Fibroblast of skin of right quadriceps (primary cell): Measurements from ENCODE around the gene ENPP6.
A peak's percentile ranks its signal among the peaks of the same experiment; 100 is the strongest.

Source experiments
- DNase-seq: peaks from one replicate; pipeline ENCODE4 v3.0.0-alpha.2; 2013

ENPP6 gene

GRCh38 chr4:184188443-184189400 is 29.0 kb downstream of the ENPP6 start:
- DNase-seq = no peak

GRCh38 chr4:184177271-184177670 is 40.4 kb downstream of the ENPP6 start:
- no peak for DNase-seq

DNA sequence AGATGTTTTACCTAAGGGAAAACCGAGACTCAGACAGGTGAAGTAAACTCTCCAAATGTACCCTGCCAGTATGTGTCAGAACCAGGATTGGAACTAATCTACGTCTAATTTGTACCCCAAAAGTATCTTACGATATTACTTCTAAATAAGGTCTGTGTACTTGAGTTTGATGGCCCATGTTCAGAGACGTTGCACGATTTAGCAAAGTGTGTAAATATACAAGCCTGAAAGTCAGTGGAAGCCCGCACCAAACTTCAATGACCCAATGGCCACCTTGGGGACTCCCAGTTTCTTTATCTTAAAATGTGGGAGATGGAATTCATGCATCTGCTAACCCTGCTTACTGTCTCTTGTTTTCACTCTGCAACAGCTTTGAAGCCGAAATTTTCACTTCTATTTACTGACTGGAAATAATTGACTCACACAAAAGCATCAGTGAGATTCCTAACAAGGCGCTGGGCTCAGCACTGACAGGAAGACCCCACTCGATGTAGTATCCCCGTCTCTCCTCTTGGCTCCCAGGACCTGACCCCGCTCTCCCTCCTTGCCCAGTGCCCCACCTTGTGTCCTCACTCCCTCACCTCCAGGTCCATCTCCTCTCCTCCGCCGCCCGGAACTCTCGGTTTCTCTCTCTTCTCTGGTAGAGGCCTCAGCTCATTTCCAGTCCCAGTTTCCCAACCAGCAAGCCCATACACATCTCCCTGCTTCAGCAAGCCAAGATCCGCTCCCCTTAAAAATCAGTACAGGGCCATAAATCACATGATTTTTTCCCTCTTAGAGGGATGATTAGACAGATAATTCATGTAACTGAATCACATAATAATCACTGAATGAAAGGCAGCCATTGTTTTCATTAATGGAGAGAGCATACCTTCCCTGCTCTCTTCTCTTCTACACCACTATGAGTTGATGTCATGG is 42.8 kb downstream of the ENPP6 start:
- DNase-seq = no peak

DNA sequence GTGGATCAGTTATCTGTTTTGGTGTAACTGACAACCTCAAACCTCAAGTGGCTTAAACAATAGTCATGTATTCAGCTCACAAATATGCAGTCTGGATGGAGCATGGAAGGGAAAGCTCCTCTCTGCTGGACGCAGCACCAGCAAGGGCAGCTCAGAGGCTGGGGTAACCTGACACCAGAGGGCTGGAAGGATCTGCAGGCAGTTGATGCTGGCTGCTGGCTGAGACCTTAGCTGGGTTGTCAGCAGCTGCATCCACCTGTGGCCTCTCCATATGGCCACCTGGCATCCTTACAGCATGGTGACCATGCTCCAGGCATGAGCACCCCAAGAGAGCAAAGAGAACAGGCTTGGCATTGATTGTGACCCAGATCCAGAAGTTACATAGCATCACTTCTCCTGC is 46.7 kb downstream of the ENPP6 start:
- peak; percentile 52 for DNase-seq

GRCh38 chr4:184169225-184169867 is 48.3 kb downstream of the ENPP6 start:
- no peak for DNase-seq

GRCh38 chr4:184168406-184169019 is 49.2 kb downstream of the ENPP6 start:
- peak; percentile 39 for DNase-seq

GRCh38 chr4:184167576-184167975 is 50.1 kb downstream of the ENPP6 start:
- no peak for DNase-seq

- no peak for DNase-seq
Measured at GRCh38 chr4:184166736-184167135, 50.9 kb downstream of the ENPP6 start.

GRCh38 chr4:184165291-184165690 is 52.4 kb downstream of the ENPP6 start:
- DNase-seq = peak; percentile 17

DNA sequence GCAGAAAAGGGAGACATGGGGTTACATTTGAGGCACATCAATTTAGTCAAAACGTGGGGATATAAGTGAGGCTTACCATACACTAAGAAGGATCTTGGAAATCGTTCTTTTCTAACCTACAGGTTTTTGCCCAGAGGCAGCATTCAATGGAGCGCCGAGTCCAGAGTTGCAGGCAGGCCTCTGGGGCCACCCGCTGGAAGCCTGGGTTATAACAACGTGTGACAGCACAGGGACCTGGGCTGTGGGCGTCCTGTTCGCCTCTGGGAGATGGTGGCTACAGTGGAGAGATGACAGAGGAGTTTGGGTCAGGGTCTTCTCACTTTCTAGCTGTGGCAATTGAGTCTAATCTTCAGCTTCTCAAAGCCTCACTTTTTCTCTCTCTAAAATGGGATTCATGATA is 53.9 kb downstream of the ENPP6 start:
- DNase-seq = peak; percentile 28

DNA sequence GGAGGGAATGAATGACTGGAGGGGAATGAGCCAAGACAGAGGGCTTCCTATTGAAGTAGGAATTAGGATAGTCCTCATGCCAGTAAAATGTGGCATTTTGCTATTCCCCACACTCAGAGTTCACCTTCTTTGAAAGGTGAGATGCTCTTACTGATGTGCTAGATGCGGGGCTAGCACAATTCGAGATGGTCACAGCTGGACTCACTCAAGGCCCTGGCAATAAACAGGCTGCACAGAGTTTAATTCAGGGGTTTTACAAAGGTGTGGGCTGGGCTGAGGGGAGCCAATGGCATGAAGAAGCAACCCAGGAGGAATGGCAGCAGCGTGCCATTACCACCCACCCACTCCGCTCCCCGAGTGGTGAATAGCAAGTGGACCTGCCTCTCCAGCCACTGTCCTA is 55.1 kb downstream of the ENPP6 start:
- no peak for DNase-seq

DNA sequence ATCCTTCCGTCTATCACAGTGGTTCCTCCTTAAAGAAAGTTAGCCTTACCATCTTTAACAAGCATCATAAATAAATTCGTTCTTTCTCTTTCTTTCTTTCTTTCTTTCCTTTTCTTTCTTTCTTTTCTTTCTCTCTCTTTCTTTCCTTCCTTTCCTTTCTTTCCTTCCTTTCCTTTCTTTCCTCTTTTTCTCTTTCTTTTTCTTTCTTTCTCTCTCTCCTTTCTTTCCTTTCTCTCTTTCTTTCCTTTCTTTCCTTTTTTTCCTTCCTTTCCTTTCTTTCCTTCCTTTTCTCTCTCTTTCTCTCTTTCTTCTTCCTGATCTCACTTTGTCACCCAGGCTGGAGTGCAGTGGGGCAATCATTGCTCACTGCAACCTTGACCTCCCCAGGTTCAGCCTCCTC is 60.4 kb downstream of the ENPP6 start:
- DNase-seq = no peak

DNA sequence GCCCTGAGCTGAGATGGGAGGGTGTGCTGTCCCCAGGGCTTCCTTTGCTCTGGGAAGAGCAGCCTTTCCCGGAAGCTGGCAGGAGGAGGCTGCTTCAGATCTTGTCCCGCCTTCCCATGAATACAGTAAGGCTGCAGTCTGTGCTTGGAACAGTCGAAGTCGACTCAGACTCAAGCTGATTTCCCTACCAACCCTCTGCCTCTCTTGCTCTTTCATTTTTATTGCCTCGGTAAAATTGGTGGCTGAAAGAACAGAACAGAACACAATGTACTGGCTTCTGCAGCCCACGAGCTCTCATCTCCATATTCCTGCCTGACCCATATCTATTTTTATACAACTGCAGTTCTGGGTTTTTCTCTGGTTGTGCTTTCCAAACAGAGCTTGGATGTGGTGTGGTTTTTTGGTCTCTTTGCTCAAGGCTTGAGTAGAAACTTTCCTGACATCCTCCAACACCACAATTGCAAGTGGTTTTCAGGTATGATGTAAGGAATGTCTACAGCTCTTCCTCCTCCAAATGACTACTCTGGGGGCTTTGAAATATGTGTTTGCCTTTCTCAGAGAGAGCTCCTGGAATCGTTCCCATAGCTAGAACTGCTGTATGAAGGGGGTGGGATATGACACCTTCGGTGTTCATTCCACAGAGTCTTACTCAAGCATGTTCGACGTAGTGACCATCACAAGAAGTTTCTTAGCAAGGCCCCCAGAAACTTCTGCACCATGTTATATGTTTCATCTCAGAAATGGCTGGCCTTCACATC is 61.3 kb downstream of the ENPP6 start:
- peak; percentile 27 for DNase-seq

GRCh38 chr4:184154199-184154598 is 63.5 kb downstream of the ENPP6 start:
- DNase-seq = no peak

GRCh38 chr4:184153781-184154180 is 63.9 kb downstream of the ENPP6 start:
- no peak for DNase-seq

DNA sequence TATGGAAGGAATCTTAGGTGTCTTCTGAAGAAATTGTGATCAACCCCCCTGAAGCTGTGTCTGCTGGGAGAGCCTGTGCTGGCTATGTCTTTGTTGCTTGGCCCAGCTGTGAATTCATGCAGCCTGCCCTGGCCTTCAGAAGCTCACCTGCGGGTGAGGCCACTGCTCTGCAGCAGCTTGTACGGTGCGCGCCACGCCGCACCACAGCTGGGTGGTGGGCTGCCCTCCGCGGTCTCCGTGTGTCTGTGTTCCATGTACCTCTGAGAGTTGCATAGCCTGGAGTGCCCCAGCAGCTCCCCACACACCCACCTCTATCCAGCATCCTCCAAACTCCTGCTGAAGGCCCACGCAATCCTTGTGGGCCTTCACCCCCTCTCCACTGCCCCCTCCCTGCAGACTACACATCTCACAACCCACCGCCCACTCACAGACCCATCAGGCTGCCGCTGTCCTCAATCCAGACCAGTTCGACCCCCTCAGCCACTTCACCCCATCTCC is 65.6 kb downstream of the ENPP6 start:
- DNase-seq = no peak

- no peak for DNase-seq
Measured at GRCh38 chr4:184150102-184150839, 67.4 kb downstream of the ENPP6 start.

- peak; percentile 7 for DNase-seq
Measured at GRCh38 chr4:184148738-184149637, 68.7 kb downstream of the ENPP6 start.

- DNase-seq = peak; percentile 43
Measured at GRCh38 chr4:184147858-184148737, 69.6 kb downstream of the ENPP6 start.
